ENCODE results near the gene TM4SF20. TPM values are rescaled to one million over a fixed set of nuclear protein-coding genes. Genes with fewer than 3 reads are reported as not detected.

The TM4SF20 gene
- polyA plus RNA-seq, 1 of the 3 experiments (the other 2 are of a cell fraction): 0.03 TPM

DNA sequence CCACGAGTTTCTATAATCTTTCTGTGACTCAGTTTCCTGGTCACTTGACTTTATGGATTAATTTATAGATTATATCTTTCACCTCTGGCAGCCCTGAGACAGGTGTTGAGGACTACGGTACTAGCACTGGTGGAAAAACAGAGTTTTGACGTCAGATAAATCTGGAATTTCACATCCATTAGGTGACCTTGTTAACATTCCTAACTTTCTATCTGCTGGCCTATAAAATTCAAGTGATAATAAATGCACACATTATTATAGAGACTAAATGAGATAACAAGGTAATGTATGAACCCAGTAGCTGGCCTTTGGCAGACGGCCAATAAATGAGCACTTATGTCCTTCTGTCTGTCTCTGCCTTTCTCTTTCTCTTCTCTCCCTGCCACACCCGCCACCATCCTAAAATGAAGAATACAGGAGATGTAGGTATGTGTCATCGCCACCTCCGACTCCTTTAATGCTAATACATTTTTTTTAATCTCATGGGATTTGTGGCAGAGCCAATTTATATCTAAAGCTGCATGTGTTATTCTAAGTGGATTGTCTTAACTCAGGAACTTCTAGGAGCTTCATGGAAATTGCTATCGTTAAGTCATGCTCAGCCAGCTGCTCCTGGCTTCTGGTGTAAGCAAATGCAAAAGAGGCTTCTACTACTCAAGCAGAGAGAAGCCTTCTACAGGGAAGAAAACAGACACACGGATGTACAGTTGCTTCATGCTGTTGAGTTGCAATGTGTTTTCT, 2.3 kb downstream of the TM4SF20 start:
- Histone ChIP-seq H3K79me2 (ENCODE audit: insufficient read depth) (no peaks in the 10 kb centered on the region), H2AFZ (ENCODE audit: low read depth) (0 out of 2 replicates have a peak overlapping the region, but pooled peaks have one; percentile 38), H3K9me2 (no peaks in the 10 kb centered on the region), H4K20me1 (ENCODE audit: insufficient read depth) (no peaks in the 10 kb centered on the region), H3K4me1 (ENCODE audit: control insufficient read depth in 1 of 2, insufficient read depth in 2 of 2, low read depth in 1 of 2, low read length in 1 of 2) (peaks cover 4 to 25% of the 10 kb centered on the region in 2 experiments; a peak in 2 of 4 replicates), H3K4me2 (0 out of 2 replicates have a peak overlapping the region, but pooled peaks have one; percentile 6), H3K9me3 (no peaks in the 10 kb centered on the region), H3F3A (replicated peaks; ENCODE audit: insufficient read depth) (peaks cover 3% of the 10 kb centered on the region), H3K9ac (no peak overlapping the region), H3K27ac (ENCODE audit: low read depth in 2 of 2, low read length in 1 of 2) (no peak overlapping the region), H3K36me3 (replicated peaks in 1 of 2; ENCODE audit: control insufficient read depth in 1 of 2, insufficient read depth in 2 of 2, low read length in 1 of 2) (no peaks in the 10 kb centered on the region), H3K27me3 (ENCODE audit: insufficient read depth) (no peaks in the 10 kb centered on the region), H3K4me3 (ENCODE audit: low read depth in 2 of 2, low read length in 1 of 2) (no peak overlapping the region)
- ChIA-PET POLR2A (no interaction called here), CTCF (interaction anchor here (0.5 to 2.7 kb wide), 3 partner anchors 9 to 89 kb away, joined by 3 to 12 read pairs (median 3); no protein-coding TSS in a partner anchor)
- 53% methylated on average over 9 of the region's 9 CpGs for WGBS (ENCODE audit: low lambda C conversion rate)
- 0 out of 2 replicates have a peak, but pooled peaks have one; percentile 19 for TF ChIP-seq NFIC (IDR thresholded peaks at IDR 0.05; ENCODE audit: borderline replicate concordance)
- no peak for TF ChIP-seq EP300 (IDR thresholded peaks at IDR 0.05; ENCODE audit: borderline replicate concordance in 1 of 2, low read depth in 1 of 2, low read length in 1 of 2)
- TF ChIP-seq FOSL2 (IDR thresholded peaks at IDR 0.05; ENCODE audit: borderline replicate concordance, low read depth): no peak
- DNase-seq: no peak

- H3K27ac ChIP-seq (ENCODE audit: low read depth in 2 of 2, low read length in 1 of 2): no peak overlapping the region
- H3K4me1 ChIP-seq (ENCODE audit: control insufficient read depth in 1 of 2, insufficient read depth in 2 of 2, low read depth in 1 of 2, low read length in 1 of 2): peaks cover 4 to 52% of the 10 kb centered on the region in 2 experiments; a peak in 3 of 4 replicates
- no peak overlapping the region for H3K9ac ChIP-seq
- 89% methylated on average over 6 of the region's 6 CpGs for WGBS (ENCODE audit: low lambda C conversion rate)
- no peaks in the 10 kb centered on the region for H3K79me2 ChIP-seq (ENCODE audit: insufficient read depth)
- POLR2A ChIA-PET: no interaction called here
- TF ChIP-seq EP300 (IDR thresholded peaks at IDR 0.05; ENCODE audit: borderline replicate concordance in 1 of 2, low read depth in 1 of 2, low read length in 1 of 2) (no peak), GABPA (IDR thresholded peaks at IDR 0.05; ENCODE audit: low read depth) (no peak), RFX5 (IDR thresholded peaks at IDR 0.05; ENCODE audit: low read length) (no peak)
- TF ChIP-seq, protein P1, sequence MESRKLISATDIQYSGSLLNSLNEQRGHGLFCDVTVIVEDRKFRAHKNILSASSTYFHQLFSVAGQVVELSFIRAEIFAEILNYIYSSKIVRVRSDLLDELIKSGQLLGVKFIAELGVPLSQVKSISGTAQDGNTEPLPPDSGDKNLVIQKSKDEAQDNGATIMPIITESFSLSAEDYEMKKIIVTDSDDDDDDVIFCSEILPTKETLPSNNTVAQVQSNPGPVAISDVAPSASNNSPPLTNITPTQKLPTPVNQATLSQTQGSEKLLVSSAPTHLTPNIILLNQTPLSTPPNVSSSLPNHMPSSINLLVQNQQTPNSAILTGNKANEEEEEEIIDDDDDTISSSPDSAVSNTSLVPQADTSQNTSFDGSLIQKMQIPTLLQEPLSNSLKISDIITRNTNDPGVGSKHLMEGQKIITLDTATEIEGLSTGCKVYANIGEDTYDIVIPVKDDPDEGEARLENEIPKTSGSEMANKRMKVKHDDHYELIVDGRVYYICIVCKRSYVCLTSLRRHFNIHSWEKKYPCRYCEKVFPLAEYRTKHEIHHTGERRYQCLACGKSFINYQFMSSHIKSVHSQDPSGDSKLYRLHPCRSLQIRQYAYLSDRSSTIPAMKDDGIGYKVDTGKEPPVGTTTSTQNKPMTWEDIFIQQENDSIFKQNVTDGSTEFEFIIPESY (IDR thresholded peaks at IDR 0.05; ENCODE audit: borderline replicate concordance, low read depth): no peak
- TF ChIP-seq, protein P2, sequence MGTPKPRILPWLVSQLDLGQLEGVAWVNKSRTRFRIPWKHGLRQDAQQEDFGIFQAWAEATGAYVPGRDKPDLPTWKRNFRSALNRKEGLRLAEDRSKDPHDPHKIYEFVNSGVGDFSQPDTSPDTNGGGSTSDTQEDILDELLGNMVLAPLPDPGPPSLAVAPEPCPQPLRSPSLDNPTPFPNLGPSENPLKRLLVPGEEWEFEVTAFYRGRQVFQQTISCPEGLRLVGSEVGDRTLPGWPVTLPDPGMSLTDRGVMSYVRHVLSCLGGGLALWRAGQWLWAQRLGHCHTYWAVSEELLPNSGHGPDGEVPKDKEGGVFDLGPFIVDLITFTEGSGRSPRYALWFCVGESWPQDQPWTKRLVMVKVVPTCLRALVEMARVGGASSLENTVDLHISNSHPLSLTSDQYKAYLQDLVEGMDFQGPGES (IDR thresholded peaks at IDR 0.05; ENCODE audit: low read depth, low read length): no peak
- no peaks in the 10 kb centered on the region for H3K36me3 ChIP-seq (replicated peaks in 1 of 2; ENCODE audit: control insufficient read depth in 1 of 2, insufficient read depth in 2 of 2, low read length in 1 of 2)
- no peaks in the 10 kb centered on the region for H3K9me3 ChIP-seq
- H4K20me1 ChIP-seq (ENCODE audit: insufficient read depth): no peaks in the 10 kb centered on the region
- peaks cover 26% of the 10 kb centered on the region for H3F3A ChIP-seq (replicated peaks; ENCODE audit: insufficient read depth)
- no peak overlapping the region for H3K4me2 ChIP-seq
- no peaks in the 10 kb centered on the region for H3K27me3 ChIP-seq (ENCODE audit: insufficient read depth)
- H2AFZ ChIP-seq (ENCODE audit: low read depth): no peak overlapping the region
- CTCF ChIA-PET: no interaction called here
- H3K9me2 ChIP-seq: no peaks in the 10 kb centered on the region
- no peak for DNase-seq
- H3K4me3 ChIP-seq (ENCODE audit: low read depth in 2 of 2, low read length in 1 of 2): no peak overlapping the region
Measured at GRCh38 chr2:227374158-227374557, 4.9 kb downstream of the TM4SF20 start.
